GM12878 (cell line): ENCODE results near the gene CALD1. TPM values are rescaled to one million over a fixed set of nuclear protein-coding genes. Genes with fewer than 3 reads are reported as not detected.

Source experiments
- ATAC-seq: fragments of 200-7000 bp; cut with Tn5 transposase; 3 replicates; pipeline ENCODE4 v1.9.1; 2020; ENCODE audit warnings: mild to moderate bottlenecking, moderate library complexity
- BruUV-seq: library from RNA; stranded (reverse); fragments of 400-500 nt; replicated peaks from 2 replicates; lab custom pipeline; 2021; lab: Mats Ljungman, UMichigan
- CTCF ChIA-PET: fragments of 300-600 bp; sonication (Branson Sonifier 250); formaldehyde crosslinking; extraction: SDS; loops from one replicate; lab custom pipeline; 2021; ENCODE audit warnings: inconsistent platforms; lab: Yijun Ruan, JAX
- POLR2A ChIA-PET: fragments of 350-600 bp; formaldehyde crosslinking; extraction: SDS; loops from one replicate; lab custom pipeline; 2021; ENCODE audit warnings: inconsistent platforms; lab: Charles Lee
- RAD21 ChIA-PET: fragments of 300-600 bp; sonication (Branson Sonifier 250); formaldehyde crosslinking; loops from one replicate; lab custom pipeline; 2023; ENCODE audit warnings: antibody characterized with exemption; ENCODE audit not compliant: unreplicated experiment; lab: Charles Lee
- SMC1A ChIA-PET: fragments of 300-600 bp; sonication (Branson Sonifier 250); formaldehyde crosslinking; loops from one replicate; lab custom pipeline; 2023; ENCODE audit not compliant: unreplicated experiment, uncharacterized antibody; lab: Charles Lee
- DNase-seq: peaks from one replicate; pipeline ENCODE4 v3.0.0-alpha.2; 2011; ENCODE audit warnings: low read depth, low spot score
- FAIRE-seq: peaks from 3 replicates; lab custom pipeline; 2011; peaks lifted over from hg19 to GRCh38; lab: Jason Lieb, UNC
- H2AFZ ChIP-seq: 2 replicates; pipeline ENCODE4 v1.6.0; 2011; ENCODE audit warnings: low read depth, low read length, control low read depth; ENCODE audit not compliant: control insufficient read depth
- H3K27ac ChIP-seq: 2 replicates; pipeline ENCODE4 v1.5.1; 2011; ENCODE audit warnings: control low read depth; ENCODE audit not compliant: control insufficient read depth, insufficient read depth
- H3K27me3 ChIP-seq, 2 experiments: replicated peaks in 1 of 2; 2 replicates each; pipeline versions ENCODE4 v1.6.0 to v1.6.1; 2011; ENCODE audit warnings: low read length in 1 of 2; ENCODE audit not compliant: control insufficient read depth in 2 of 2, insufficient read depth in 2 of 2
- H3K36me3 ChIP-seq, 2 experiments: 2 replicates each; pipeline ENCODE4 v1.5.1; 2011; ENCODE audit warnings: low read length in 1 of 2; ENCODE audit not compliant: control insufficient read depth in 2 of 2, insufficient read depth in 2 of 2
- H3K4me1 ChIP-seq: 2 replicates; pipeline ENCODE4 v1.6.1; 2011; ENCODE audit warnings: mild to moderate bottlenecking, low read length, moderate library complexity, mixed read lengths; ENCODE audit not compliant: control insufficient read depth, insufficient read depth
- H3K4me2 ChIP-seq: 2 replicates; pipeline ENCODE4 v1.6.0; 2011; ENCODE audit warnings: control low read depth; ENCODE audit not compliant: control insufficient read depth, insufficient read depth
- H3K4me3 ChIP-seq: fragments of 200-600 bp; sonication (generic); 2 replicates; pipeline ENCODE4 v1.5.1; 2016
- H3K79me2 ChIP-seq: 2 replicates; pipeline ENCODE4 v1.6.0; 2011; ENCODE audit warnings: low read length; ENCODE audit not compliant: control insufficient read depth, insufficient read depth
- H3K9ac ChIP-seq: 2 replicates; pipeline ENCODE4 v1.8.0; 2011; ENCODE audit warnings: low read length, control low read depth, mixed read lengths; ENCODE audit not compliant: control insufficient read depth, insufficient read depth
- H3K9me3 ChIP-seq: replicated peaks from 3 replicates; pipeline ENCODE4 v1.5.1; 2011; ENCODE audit warnings: mild to moderate bottlenecking, low read length; ENCODE audit not compliant: control insufficient read depth, insufficient read depth
- H4K20me1 ChIP-seq: 2 replicates; pipeline ENCODE4 v1.6.0; 2011; ENCODE audit not compliant: control insufficient read depth, insufficient read depth
- CHD1 ChIP-seq: IDR thresholded peaks from 2 replicates; pipeline ENCODE4 v1.6.1; 2012; ENCODE audit warnings: low read depth, low read length, improper control_type of control experiment
- CHD2 ChIP-seq: IDR thresholded peaks from 2 replicates; pipeline ENCODE4 v1.6.1; 2011; ENCODE audit warnings: low read depth, low read length, improper control_type of control experiment, borderline replicate concordance
- GATAD2B ChIP-seq: fragments of 450-650 bp; conservative IDR thresholded peaks from 2 replicates; pipeline ENCODE4 v1.6.1; 2017; ENCODE audit warnings: low read depth, mild to moderate bottlenecking, moderate library complexity
- IKZF2 ChIP-seq, 2 experiments: fragments of 450-650 bp; IDR thresholded peaks; 2 replicates each; pipeline ENCODE4 v1.6.1; 2017; ENCODE audit warnings: mild to moderate bottlenecking in 2 of 2, moderate library complexity in 2 of 2
- NFYB ChIP-seq: IDR thresholded peaks from 2 replicates; pipeline ENCODE4 v1.6.1; 2011; ENCODE audit warnings: low read depth, mild to moderate bottlenecking, low read length, improper control_type of control experiment, moderate library complexity; ENCODE audit not compliant: insufficient read depth
- NR2C1 ChIP-seq: fragments of 450-650 bp; IDR thresholded peaks from 2 replicates; pipeline ENCODE4 v1.6.1; 2017; ENCODE audit warnings: antibody characterized with exemption, mild to moderate bottlenecking, moderate library complexity
- NR2F1 ChIP-seq: fragments of 450-650 bp; conservative IDR thresholded peaks from 2 replicates; pipeline ENCODE4 v1.6.1; 2017; ENCODE audit warnings: mild to moderate bottlenecking
- PRDM15 ChIP-seq: fragments of 450-650 bp; formaldehyde crosslinking; IDR thresholded peaks from 2 replicates; pipeline ENCODE4 v1.4.0; 2020; ENCODE audit warnings: mild to moderate bottlenecking, moderate library complexity
- SREBF2 ChIP-seq: IDR thresholded peaks from 2 replicates; pipeline ENCODE4 v1.6.1; 2012; ENCODE audit warnings: mild to moderate bottlenecking, low read length
- SUZ12 ChIP-seq: fragments of 200-600 bp; sonication (generic); IDR thresholded peaks from one replicate; pipeline ENCODE4 v1.6.1; 2018; ENCODE audit warnings: antibody characterized with exemption, mild to moderate bottlenecking; ENCODE audit not compliant: unreplicated experiment
- TAF1 ChIP-seq: IDR thresholded peaks from 2 replicates; pipeline ENCODE4 v1.6.1; 2011; ENCODE audit warnings: mild to moderate bottlenecking, low read depth, low read length, borderline replicate concordance
- TARDBP ChIP-seq: IDR thresholded peaks from 2 replicates; pipeline ENCODE4 v1.6.1; 2016; ENCODE audit warnings: borderline replicate concordance
- ZBTB11 ChIP-seq: fragments of 450-650 bp; formaldehyde crosslinking; IDR thresholded peaks from 2 replicates; pipeline ENCODE4 v1.5.0; 2022; ENCODE audit warnings: mild to moderate bottlenecking, missing genetic modification characterization
- ZZZ3 ChIP-seq: IDR thresholded peaks from 2 replicates; pipeline ENCODE4 v1.6.1; 2011; ENCODE audit warnings: low read depth; ENCODE audit not compliant: control insufficient read depth, insufficient read length
- in situ Hi-C: fragments of 300-500 bp; cut with MboI; formaldehyde crosslinking; loops from 9 replicates; pipeline ENCODE4 v1.14.3; 2018; ENCODE audit warnings: mixed read lengths
- intact Hi-C: fragments of 100-400 bp; cut with micrococcal nuclease; formaldehyde crosslinking; loops from one replicate; pipeline ENCODE4 v1.14.2; 2022; ENCODE audit not compliant: unreplicated experiment
- polyA plus RNA-seq, 11 experiments: library from polyadenylated mRNA; depleted of rRNA in 4 of 11; unstranded in 6 of 11; stranded (reverse) in 5 of 11; fragments of >200 nt; fragmentation: Nextera tagmentation in 4 of 11; fragmentation: Illumina TruSeq in 1 of 11; extraction: Ambion mirVana in 4 of 11; extraction: Trizol in 1 of 11; gene quantifications; 1 replicate in 1 of 11; 2 replicates in 10 of 11; pipeline versions ENCODE4 v1.2.1 to v1.2.3, GENCODE V29; 2011 to 2016; ENCODE audit warnings: inconsistent platforms in 2 of 11, missing spikeins in 2 of 11, low read depth in 1 of 11
- total RNA-seq, 4 experiments: library from RNA; depleted of rRNA in 3 of 4; stranded (reverse); fragments of >200 nt in 3 of 4; fragmentation: Illumina TruSeq in 1 of 4; extraction: Trizol in 1 of 4; gene quantifications; 2 replicates each; pipeline versions ENCODE4 v1.2.1 to v1.2.3, GENCODE V29; 2013 to 2021
- TF ChIP-seq, protein P1 (sequence below): fragments of 450-650 bp; IDR thresholded peaks from 2 replicates; pipeline ENCODE4 v1.6.1; 2014; ENCODE audit warnings: mild to moderate bottlenecking

Gene CALD1
- total and polyA plus RNA-seq, 10 of the 15 experiments (the other 5 are each of a cell fraction or from before 2014, with no cell fraction given), result 0.03 to 1.3 (median 0.22) TPM

DNA sequence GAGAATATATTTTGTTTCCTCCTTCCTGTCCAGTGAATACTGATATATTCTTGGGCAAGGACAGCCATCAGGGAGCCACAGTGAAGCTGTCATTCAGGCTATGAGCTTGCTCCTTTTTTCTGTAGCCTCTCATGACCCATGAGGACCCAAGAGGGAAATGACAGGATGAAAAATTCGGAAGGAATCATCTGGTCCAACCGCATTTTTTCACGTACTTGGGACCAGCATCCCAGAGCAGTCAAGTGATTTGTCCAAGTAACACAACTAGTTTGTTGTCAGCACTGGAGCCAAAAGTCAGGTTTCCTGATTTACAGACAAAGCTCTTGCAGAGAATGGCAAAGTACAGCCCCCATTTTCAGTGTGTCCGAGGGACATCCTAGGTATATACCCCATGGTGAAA, 159.7 kb downstream of the CALD1 start (continued):
- TF ChIP-seq ZBTB11 (CRISPR knock-in tag) (no peak), TAF1 (no peak), CHD2 (no peak), TARDBP (no peak), NFYB (no peak)

- Histone ChIP-seq H3K36me3 (no peaks in the 10 kb centered on the region), H3K4me3 (no peak overlapping the region), H3K27me3 (no peaks in the 10 kb centered on the region), H2AFZ (no peak overlapping the region), H3K4me1 (no peaks in the 10 kb centered on the region), H3K4me2 (no peak overlapping the region), H3K9me3 (no peaks in the 10 kb centered on the region), H3K79me2 (no peaks in the 10 kb centered on the region), H3K27ac (no peak overlapping the region), H3K9ac (no peak overlapping the region), H4K20me1 (no peaks in the 10 kb centered on the region)
- ChIA-PET POLR2A (interaction anchor here (0.7 kb wide), 1 partner anchor 212 kb away, joined by 3 read pairs; no protein-coding TSS in a partner anchor), CTCF (interaction anchor here (1.0 to 9.4 kb wide), 3 partner anchors 18 to 307 kb away, joined by 3 to 168 read pairs (median 5); no protein-coding TSS in a partner anchor), SMC1A (interaction anchor here (1.1 to 3.7 kb wide), 7 partner anchors 29 to 307 kb away, joined by 3 to 33 read pairs (median 5); no protein-coding TSS in a partner anchor), RAD21 (interaction anchor here (6.3 to 6.4 kb wide), 2 partner anchors 39 to 308 kb away, joined by 42 to 112 read pairs; no protein-coding TSS in a partner anchor)
- no peak for ATAC-seq
- intact Hi-C loops (loop anchor here (5.0 to 10.0 kb wide), 4 partner anchors 58 to 426 kb away; no protein-coding TSS in a partner anchor), in situ Hi-C loops (no loop called here)
- no peak for DNase-seq
- no TSS peak for BruUV-seq
- no peak for FAIRE-seq
- TF ChIP-seq CHD1 (no peak), SREBF2 (no peak), NR2F1 (no peak), PRDM15 (CRISPR knock-in tag) (no peak), NR2C1 (no peak), ZZZ3 (no peak), IKZF2 (IDR thresholded peaks at IDR 0.05) (no peak), SUZ12 (no peak), GATAD2B (no peak)
- TF ChIP-seq, protein P1, sequence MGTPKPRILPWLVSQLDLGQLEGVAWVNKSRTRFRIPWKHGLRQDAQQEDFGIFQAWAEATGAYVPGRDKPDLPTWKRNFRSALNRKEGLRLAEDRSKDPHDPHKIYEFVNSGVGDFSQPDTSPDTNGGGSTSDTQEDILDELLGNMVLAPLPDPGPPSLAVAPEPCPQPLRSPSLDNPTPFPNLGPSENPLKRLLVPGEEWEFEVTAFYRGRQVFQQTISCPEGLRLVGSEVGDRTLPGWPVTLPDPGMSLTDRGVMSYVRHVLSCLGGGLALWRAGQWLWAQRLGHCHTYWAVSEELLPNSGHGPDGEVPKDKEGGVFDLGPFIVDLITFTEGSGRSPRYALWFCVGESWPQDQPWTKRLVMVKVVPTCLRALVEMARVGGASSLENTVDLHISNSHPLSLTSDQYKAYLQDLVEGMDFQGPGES, result no peak
Measured at GRCh38 chr7:134940729-134941128, 161.3 kb downstream of the CALD1 start.
